ENCODE results near the gene TBL1XR1.
"Not testable (repeated sequence)": the region's sequence is repeated elsewhere in the genome, so short reads cannot be mapped to it uniquely, and the experiment has no call there.

The TBL1XR1 gene

DNA sequence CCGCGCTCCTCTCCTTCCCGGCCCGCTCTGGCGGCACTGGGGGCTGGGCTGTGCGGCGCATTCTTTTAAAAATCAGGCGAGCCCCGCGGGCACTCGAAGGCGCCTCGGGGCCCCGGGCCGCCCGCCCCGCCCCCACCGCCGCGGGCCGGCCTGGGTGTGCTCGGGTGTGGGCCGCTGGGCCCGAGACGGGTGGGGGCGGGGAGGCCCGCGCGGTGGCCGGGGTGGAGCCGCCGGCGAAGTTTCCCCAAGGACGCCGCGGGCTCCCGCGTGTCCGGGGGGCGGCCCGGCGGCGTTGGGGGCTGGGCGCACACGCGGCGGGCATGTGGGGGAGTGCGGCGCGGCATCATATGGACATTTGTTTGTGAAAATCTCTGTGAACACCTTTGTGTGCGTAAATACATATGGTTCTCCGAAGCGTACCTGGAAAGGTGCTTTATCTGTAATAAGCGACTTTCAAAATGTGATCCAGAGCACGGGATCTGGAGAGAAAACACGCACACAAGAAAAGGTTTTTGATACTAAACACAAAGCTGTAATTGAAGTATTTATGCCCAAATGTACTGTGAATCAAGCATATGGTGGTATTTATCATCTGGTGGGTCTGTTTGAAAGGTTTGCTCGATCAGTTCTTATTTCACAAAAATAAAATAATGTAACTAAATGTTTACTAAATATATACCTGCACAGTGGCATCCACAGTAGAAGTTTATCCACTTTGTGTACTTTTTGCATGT is 612 bp upstream of the TBL1XR1 start:
- H3K27ac Mint-ChIP-seq: peak overlapping the region; percentile 67
- ATAC-seq (replicated peaks): peak; percentile 59 to 64
- H3K27me3 Mint-ChIP-seq: no peaks in the 10 kb centered on the region
- no peaks in the 10 kb centered on the region for H3K9me3 Mint-ChIP-seq
- no peak for DNase-seq
- H3K4me1 Mint-ChIP-seq: peaks cover 25 to 50% of the 10 kb centered on the region in 2 donors
- peak overlapping the region; percentile 60 to 69 for H3K4me3 Mint-ChIP-seq
- peaks cover 17 to 22% of the 10 kb centered on the region in 2 donors for H3K36me3 Mint-ChIP-seq

DNA sequence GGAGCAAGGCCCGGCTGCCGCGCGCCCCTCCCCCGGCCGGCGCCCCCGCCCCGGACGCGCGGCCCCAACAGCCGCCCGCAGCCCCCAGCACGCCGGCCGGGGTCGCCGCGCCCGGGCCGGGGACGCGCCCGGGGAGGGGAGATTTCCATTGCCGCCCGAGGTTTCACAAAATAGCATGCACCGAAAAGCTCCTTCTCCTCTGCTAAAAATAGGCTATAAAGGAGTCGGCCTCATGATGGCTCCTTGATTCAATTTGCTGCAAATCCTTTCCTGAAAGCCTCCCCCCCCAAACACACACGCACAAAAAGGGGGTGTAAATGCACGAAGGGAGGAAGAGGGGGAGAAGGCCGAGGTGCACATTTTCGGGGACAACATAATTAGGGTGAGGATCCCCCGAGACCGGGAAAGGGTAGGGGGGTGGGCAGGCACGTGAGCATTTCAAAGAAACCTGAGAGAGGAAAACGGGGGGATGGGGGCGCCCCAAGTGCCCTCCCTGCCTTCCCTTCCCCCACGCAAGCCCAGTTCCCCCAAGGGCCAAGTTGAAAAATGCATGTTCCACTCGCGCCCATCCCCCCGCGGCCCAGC is 734 bp downstream of the TBL1XR1 start:
- H3K27me3 Mint-ChIP-seq: no peaks in the 10 kb centered on the region
- H3K36me3 Mint-ChIP-seq: peaks cover 25 to 31% of the 10 kb centered on the region in 2 donors
- no peaks in the 10 kb centered on the region for H3K9me3 Mint-ChIP-seq
- peak overlapping the region; percentile 98 for H3K27ac Mint-ChIP-seq
- peak overlapping the region; percentile 93 to 94 for H3K4me3 Mint-ChIP-seq
- DNase-seq (no peak), ATAC-seq (replicated peaks) (peak; percentile 15 to 30)
- H3K4me1 Mint-ChIP-seq: peaks cover 26 to 55% of the 10 kb centered on the region in 2 donors

DNA sequence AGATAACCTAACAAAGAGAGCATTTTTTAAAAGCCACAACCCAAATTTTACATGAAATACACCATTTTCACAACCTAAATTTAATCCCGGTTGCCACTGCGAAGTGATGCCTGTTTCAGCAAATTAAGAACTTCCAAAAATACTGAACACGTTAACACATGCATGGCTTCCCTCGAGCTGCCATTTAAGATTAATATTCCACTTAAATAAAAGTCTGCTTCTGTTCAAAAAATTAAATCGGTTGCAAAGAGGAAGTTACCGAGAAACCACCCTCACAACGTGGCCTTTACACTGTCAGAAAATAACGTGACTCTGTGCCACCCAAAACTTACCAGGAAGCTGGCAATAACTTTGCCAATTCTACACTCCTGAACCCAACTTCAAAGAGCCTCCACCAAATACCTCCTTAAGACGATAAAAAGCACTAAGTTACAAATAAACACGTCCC is 1.2 kb downstream of the TBL1XR1 start:
- Mint-ChIP-seq H3K36me3 (peaks cover 28 to 34% of the 10 kb centered on the region in 2 donors), H3K9me3 (no peaks in the 10 kb centered on the region), H3K4me3 (peak overlapping the region; percentile 93 to 94), H3K4me1 (peaks cover 30 to 59% of the 10 kb centered on the region in 2 donors), H3K27me3 (no peaks in the 10 kb centered on the region), H3K27ac (peak overlapping the region; percentile 98)
- ATAC-seq (replicated peaks): peak; percentile 31 to 45
- DNase-seq: peak; percentile 43

DNA sequence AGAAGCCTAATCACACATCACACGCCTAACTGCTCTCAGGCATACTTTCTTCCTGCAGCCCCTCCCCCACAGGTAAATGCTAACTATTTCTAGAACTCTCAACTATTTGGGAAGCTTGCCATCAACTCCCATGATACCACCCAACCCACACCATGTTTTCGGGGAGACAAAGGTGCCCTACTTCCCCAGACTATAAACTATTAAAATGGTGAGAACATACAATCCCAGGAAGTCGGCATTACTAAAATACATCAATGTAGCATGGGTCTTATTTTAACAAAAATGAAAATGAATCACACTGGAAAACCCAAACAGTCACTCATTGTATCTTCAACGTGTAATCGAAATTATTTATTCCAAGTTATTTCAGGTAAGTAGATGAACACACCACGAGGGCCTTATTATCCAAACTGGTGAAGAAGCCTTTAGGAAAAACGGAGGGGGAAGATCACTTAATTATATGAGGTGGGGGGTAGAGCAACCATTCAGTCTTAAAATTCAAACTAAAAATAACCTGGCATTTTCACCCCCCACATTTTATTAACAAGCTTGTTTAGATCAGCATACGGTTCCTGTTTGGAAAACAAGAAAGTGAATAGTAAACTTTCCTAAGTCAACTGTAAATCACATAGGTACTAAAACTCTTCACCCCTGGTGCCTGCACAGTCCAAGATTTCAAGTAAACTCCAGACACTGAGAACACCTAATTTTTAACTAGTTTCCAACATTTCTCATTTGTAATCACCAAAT is 1.9 kb downstream of the TBL1XR1 start:
- H3K36me3 Mint-ChIP-seq: peaks cover 31 to 39% of the 10 kb centered on the region in 2 donors
- ATAC-seq (replicated peaks) (no peak), DNase-seq (no peak)
- H3K9me3 Mint-ChIP-seq: no peaks in the 10 kb centered on the region
- H3K27me3 Mint-ChIP-seq: no peaks in the 10 kb centered on the region
- H3K27ac Mint-ChIP-seq: peak overlapping the region; percentile 98
- H3K4me1 Mint-ChIP-seq: peaks cover 35 to 65% of the 10 kb centered on the region in 2 donors
- peak overlapping the region; percentile 93 to 94 for H3K4me3 Mint-ChIP-seq

DNA sequence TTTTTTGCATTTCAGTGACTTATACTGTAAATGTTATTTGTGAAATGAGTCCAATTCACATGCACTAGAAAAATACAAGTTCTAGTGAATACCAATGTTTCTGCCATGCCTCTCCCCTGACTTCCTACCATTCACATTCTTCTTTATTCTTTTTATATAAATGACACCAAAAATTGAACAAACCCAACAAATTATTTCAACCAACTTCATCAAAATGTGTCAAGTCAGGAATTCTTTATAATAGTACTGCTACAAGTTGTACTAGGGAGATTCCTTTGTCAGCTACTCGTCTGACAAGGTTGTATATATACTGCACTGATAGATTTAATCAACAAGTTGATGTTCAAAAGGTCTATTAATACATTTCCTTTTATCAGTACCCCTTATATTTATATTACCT is 3.0 kb downstream of the TBL1XR1 start:
- Mint-ChIP-seq H3K4me3 (peak overlapping the region; percentile 93 to 94), H3K36me3 (peaks cover 31 to 39% of the 10 kb centered on the region in 2 donors), H3K27me3 (no peaks in the 10 kb centered on the region), H3K27ac (peak overlapping the region; percentile 67), H3K4me1 (peaks cover 30 to 64% of the 10 kb centered on the region in 2 donors), H3K9me3 (no peaks in the 10 kb centered on the region)
- ATAC-seq (replicated peaks): no peak
- no peak for DNase-seq

DNA sequence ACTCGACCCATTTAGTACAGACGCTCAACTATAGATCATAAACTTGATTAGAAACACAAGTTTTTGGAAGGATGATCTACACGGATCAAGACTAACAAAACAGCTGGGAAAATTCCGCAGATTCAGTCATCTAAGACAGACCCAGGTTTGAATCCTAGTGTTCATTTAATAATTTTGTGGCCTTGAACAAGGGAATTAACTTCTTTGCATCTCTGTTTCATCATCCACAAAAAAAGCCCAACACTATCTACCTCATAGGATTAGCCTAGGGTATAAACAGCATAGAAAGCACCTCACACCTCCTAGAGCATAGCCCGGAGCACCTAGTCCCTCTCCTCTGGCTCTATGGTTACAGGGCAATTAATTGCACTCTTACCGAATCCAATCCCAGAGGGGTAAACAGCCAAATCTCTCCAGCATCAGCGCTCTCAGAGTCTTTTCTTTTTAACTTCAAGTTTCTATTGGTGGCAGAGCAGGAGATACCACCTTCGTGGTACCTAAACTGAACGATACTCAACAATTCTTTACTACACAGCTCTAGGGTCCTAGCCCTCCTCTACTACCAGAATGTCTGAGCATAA is 3.5 kb downstream of the TBL1XR1 start:
- Mint-ChIP-seq H3K9me3 (no peaks in the 10 kb centered on the region), H3K27ac (peak overlapping the region; percentile 25), H3K27me3 (no peaks in the 10 kb centered on the region), H3K4me3 (peak overlapping the region; percentile 93 to 94), H3K36me3 (peaks cover 31 to 39% of the 10 kb centered on the region in 2 donors), H3K4me1 (peaks cover 27 to 61% of the 10 kb centered on the region in 2 donors)
- no peak for DNase-seq
- no peak for ATAC-seq (replicated peaks)

DNA sequence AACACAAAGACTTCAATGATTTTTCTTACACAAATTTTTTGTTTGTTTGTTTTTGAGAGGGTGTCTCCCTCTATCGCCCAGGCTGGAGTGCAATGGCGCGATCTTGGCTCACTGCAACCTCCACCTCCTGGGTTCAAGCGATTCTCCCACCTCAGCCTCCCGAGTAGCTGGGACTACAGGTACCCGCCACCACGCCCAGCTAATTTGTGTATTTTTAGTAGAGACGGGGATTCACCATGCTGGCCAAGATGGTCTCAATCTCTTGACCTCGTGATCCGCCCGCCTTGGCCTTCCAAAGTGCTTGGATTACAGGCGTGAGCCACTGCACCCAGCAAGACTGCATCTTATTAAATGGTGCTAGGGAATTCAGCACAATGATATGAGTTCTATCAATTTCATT is 4.0 kb downstream of the TBL1XR1 start:
- Mint-ChIP-seq H3K36me3 (peaks cover 31 to 39% of the 10 kb centered on the region in 2 donors), H3K4me3 (peak overlapping the region; percentile 93 to 94), H3K27ac (peak overlapping the region; percentile 25), H3K4me1 (peaks cover 27 to 61% of the 10 kb centered on the region in 2 donors)
- ATAC-seq (replicated peaks); H3K9me3 Mint-ChIP-seq; H3K27me3 Mint-ChIP-seq; DNase-seq: not testable (repeated sequence)

DNA sequence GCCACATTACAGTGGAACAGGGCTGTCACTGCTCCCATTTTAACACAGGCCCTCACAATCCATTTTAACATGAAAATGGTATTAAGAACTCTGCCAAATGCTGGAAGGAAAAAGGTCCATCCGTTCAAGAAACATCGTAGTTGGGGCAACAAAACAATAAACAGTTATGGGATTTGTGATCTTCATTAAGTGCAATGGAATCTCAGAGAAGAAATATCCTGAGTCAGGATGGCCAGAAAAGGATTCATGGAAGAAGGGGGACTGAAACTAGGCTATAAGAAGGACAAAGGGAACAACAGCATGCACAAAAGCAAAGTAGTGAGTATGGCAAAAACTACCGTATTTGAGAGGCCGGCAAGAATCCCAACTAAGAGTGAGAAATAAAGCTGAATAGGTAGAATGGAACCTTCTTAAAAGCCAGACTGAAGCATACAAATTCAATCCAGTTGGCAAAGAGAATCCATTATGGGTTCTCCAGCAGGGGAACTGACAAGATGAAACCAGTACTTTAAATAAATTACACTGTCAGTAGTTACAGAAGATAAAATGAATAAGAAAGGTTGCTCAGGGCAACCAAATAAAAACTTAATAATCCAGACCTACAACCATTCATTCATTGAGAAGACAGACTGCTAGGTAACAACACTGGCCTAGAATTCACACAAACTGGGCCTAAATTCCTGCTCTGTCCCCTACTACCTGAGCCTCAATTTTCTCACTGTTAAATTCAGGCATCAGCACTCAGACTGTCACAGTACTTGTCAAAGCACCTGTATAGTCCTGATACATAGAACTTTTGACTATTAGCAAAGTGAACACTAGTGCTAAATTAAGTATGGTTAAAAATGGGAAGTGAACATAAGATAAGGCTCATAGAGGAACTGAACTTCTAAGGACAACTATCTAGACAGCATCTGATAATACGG is 6.3 kb downstream of the TBL1XR1 start:
- Mint-ChIP-seq H3K9me3 (no peaks in the 10 kb centered on the region), H3K4me1 (peaks cover 33 to 74% of the 10 kb centered on the region in 2 donors)

DNA sequence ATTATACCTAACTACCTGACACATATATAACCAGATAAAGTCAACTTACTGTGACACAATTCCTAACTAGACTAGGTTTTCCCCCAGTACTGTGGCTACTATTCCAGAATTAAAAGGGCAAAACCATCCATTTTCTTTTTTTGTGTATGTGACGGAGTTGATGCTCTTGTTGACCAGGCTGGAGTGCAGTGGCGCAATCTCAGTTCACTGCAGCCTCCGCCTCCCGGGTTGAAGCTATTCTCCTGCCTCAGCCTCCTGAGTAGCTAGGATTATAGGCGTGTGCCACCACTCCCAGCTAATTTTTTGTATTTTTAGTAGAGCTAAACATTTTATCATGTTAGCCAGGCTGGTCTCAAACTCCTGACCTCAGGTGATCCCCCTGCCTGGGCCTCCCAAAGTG is 7.1 kb downstream of the TBL1XR1 start:
- Mint-ChIP-seq H3K36me3 (peaks cover 38 to 41% of the 10 kb centered on the region in 2 donors), H3K27ac (peak overlapping the region; percentile 37), H3K4me1 (peaks cover 34 to 74% of the 10 kb centered on the region in 2 donors)
- not testable (repeated sequence) for DNase-seq; H3K4me3 Mint-ChIP-seq; H3K9me3 Mint-ChIP-seq; ATAC-seq (replicated peaks); H3K27me3 Mint-ChIP-seq

More for the DNA sequence above, 6.3 kb downstream of the TBL1XR1 start:
- DNase-seq (no peak), ATAC-seq (replicated peaks) (peak; percentile 55 to 70)
- Mint-ChIP-seq H3K4me3 (peak overlapping the region; percentile 36 to 48), H3K27ac (peak overlapping the region; percentile 63), H3K36me3 (peaks cover 39 to 43% of the 10 kb centered on the region in 2 donors), H3K27me3 (no peaks in the 10 kb centered on the region)

DNA sequence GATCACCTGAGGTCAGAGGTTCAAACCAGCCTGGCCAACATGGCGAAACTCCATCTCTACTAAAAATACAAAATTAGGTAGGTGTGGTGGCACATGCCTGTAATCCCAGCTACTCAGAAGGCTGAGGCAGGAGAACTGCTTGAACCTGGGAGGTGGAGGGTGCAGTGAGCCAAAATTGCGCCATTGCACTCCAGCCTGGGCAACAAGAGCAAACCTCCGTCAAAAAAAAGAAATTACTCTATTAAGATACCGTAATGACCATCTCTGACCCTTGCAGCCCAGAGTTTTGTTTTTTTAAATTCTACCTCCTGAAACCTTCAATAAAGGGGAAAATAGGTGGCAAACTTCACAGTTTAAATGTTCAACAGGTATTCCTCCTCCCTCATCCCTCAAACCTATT is 9.0 kb downstream of the TBL1XR1 start:
- H3K27ac Mint-ChIP-seq; H3K9me3 Mint-ChIP-seq; DNase-seq; ATAC-seq (replicated peaks); H3K4me3 Mint-ChIP-seq; H3K27me3 Mint-ChIP-seq: not testable (repeated sequence)
- Mint-ChIP-seq H3K36me3 (peaks cover 30 to 34% of the 10 kb centered on the region in 2 donors), H3K4me1 (peaks cover 28 to 70% of the 10 kb centered on the region in 2 donors)

DNA sequence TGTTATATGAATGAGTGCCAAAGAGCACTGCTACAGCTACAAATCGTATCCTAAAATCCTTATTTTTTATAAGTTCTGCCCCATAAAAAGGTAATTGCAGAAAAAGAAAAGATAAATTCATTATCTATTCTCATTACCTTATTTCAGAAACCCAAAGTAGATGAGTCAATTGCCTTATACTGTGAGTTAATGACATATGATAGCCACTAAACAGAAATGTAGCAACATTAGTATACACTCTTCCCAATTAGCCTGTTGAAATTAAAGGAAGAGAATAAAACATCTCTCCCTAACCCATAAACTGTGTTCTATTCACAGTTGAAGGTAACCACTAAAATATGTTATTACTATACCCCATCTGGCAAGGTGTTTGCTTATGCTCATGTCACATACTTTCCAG is 11.0 kb downstream of the TBL1XR1 start:
- H3K27ac Mint-ChIP-seq: no peak overlapping the region
- ATAC-seq (replicated peaks): no peak
- peaks cover 31 to 68% of the 10 kb centered on the region in 2 donors for H3K4me1 Mint-ChIP-seq
- H3K9me3 Mint-ChIP-seq: no peaks in the 10 kb centered on the region
- peaks cover 20 to 26% of the 10 kb centered on the region in 2 donors for H3K36me3 Mint-ChIP-seq
- H3K27me3 Mint-ChIP-seq: no peaks in the 10 kb centered on the region
- H3K4me3 Mint-ChIP-seq: no peak overlapping the region
- no peak for DNase-seq

DNA sequence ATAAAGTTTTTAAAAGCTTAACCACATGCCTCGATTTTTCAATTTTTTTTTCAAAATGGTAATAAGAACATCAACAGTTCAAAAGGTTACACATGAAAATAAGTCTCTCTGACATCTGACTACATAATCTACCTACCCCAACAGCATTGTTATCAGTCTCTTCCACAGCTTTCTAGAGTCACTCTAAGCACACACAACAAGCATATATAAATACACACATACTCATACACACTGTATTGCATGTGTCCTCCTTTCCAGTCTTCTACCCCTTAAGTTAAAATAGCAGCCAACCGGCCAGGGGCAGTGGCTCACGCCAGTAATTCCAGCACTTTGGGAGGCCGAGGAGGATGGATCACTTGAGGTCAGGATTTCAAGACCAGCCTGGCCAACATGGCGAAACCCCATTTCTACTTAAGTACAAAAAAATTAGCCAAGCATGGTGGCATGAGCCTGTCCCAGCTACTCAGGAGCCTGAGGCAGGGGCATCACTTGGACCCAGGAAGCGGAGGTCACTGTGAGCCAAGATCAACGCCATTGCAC is 12.2 kb downstream of the TBL1XR1 start:
- ATAC-seq (replicated peaks) (no peak), DNase-seq (no peak)
- H3K27ac Mint-ChIP-seq: peak overlapping the region; percentile 1
- H3K4me3 Mint-ChIP-seq: no peak overlapping the region
- H3K27me3 Mint-ChIP-seq: no peaks in the 10 kb centered on the region
- peaks cover 20 to 29% of the 10 kb centered on the region in 2 donors for H3K36me3 Mint-ChIP-seq
- peaks cover 0 to 2% of the 10 kb centered on the region in 2 donors for H3K9me3 Mint-ChIP-seq
- peaks cover 32 to 68% of the 10 kb centered on the region in 2 donors for H3K4me1 Mint-ChIP-seq

DNA sequence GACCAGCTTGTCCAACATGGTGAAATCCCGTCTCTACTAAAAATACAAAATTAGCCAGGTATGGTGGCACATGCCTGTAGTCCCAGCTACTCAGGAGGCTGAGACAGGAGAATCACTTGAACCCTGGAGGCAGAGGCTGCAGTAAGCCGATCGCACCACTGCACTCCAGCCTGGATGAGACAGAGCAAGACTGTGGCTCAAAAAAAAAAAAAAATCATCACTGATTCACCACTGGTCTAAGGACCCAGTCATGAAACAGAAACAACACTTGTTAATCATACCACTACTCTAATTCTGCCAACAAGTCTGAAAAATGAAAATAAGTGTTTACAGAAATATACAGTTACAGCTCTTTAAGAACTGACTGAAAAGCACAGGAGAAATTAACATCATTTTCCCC is 12.7 kb downstream of the TBL1XR1 start:
- Mint-ChIP-seq H3K4me1 (peaks cover 34 to 73% of the 10 kb centered on the region in 2 donors), H3K36me3 (peaks cover 22 to 34% of the 10 kb centered on the region in 2 donors)
- not testable (repeated sequence) for DNase-seq, H3K9me3 Mint-ChIP-seq, H3K27me3 Mint-ChIP-seq, H3K27ac Mint-ChIP-seq, H3K4me3 Mint-ChIP-seq
- ATAC-seq (replicated peaks): peak; percentile 63 to 71

All from stimulated activated naive B cell treated with anti-CD40 and anti-IgM and Interleukin-4, amounts not matched to agents 10 μg/mL and 1 μg/mL and 100 μg/mL, for 72 hours (primary cell).